Gastrocnemius medialis (tissue), 4 donors: ENCODE data around the gene GALNT7. TPM values are rescaled to one million over a fixed set of nuclear protein-coding genes. Genes with fewer than 3 reads are reported as not detected.

Source experiments
- ATAC-seq, 2 donors: fragments of 150-250 bp; one replicate each; pipeline ENCODE4 v1.9.1; 2016
- DNase-seq, 2 donors: peaks; one replicate each; pipeline ENCODE4 v3.0.0-alpha.2; 2019
- H3K27ac ChIP-seq, 4 donors: fragments of 200-600 bp; sonication (generic); 1 replicate in 1 of 4; 2 replicates in 3 of 4; pipeline ENCODE4 v1.5.1; 2016 to 2018; ENCODE audit warnings: mild to moderate bottlenecking in 2 of 4, moderate library complexity in 1 of 4
- H3K27me3 ChIP-seq, 3 donors: fragments of 200-600 bp; sonication (generic) in 2 of 3; 1 replicate in 1 of 3; 2 replicates in 2 of 3; pipeline versions ENCODE4 v1.5.1 to v1.6.0; 2016 to 2019; ENCODE audit warnings: mild to moderate bottlenecking in 1 of 3, moderate library complexity in 1 of 3
- H3K36me3 ChIP-seq, 2 donors: fragments of 200-600 bp; sonication (generic) in 1 of 2; one replicate each; pipeline ENCODE4 v1.5.1; 2017 to 2018
- H3K4me1 ChIP-seq, 2 donors: fragments of 200-600 bp; sonication (generic) in 1 of 2; one replicate each; pipeline ENCODE4 v1.5.1; 2016 to 2017; ENCODE audit warnings: mild to moderate bottlenecking in 2 of 2
- H3K4me3 ChIP-seq, 4 donors: fragments of 200-600 bp; sonication (generic) in 3 of 4; 1 replicate in 1 of 4; 2 replicates in 3 of 4; pipeline ENCODE4 v1.5.1; 2016 to 2019; ENCODE audit warnings: mild to moderate bottlenecking in 2 of 4
- H3K9me3 ChIP-seq, 3 donors: fragments of 200-600 bp; sonication (generic) in 2 of 3; 1 replicate in 1 of 3; 2 replicates in 2 of 3; pipeline ENCODE4 v1.5.1; 2016 to 2019
- POLR2A ChIP-seq, 2 donors: fragments of 450-650 bp; IDR thresholded peaks; one replicate each; pipeline ENCODE4 v1.6.1; 2017; ENCODE audit warnings: antibody characterized with exemption in 2 of 2, mild to moderate bottlenecking in 2 of 2, moderate library complexity in 2 of 2
- in situ Hi-C, 4 donors: fragments of 200-750 bp; cut with MboI; loops; one replicate each; pipeline versions ENCODE4 v1.15.0 to v1.8.0; 2017; ENCODE audit warnings: low sequenced_read_pairs in 4 of 4
- intact Hi-C: fragments of 100-400 bp; cut with DNase I; formaldehyde crosslinking; loops from one replicate; pipeline ENCODE4 v1.15.1; 2023; ENCODE audit warnings: low total_unique reads
- total RNA-seq, 4 donors: library from RNA; depleted of rRNA; stranded (reverse); fragments of >200 nt; gene quantifications; one replicate each; pipeline versions ENCODE4 v1.1.0 to v1.2.3, GENCODE V29; 2016
- TF ChIP-seq, protein P1 (sequence below), 5 experiments: fragments of 450-650 bp in 3 of 5; fragments of 200-600 bp in 2 of 5; sonication (generic) in 2 of 5; IDR thresholded peaks in 4 of 5; conservative IDR thresholded peaks in 1 of 5; 1 replicate in 4 of 5; 2 replicates in 1 of 5; pipeline ENCODE4 v1.5.1; 2016 to 2019; ENCODE audit warnings: antibody characterized with exemption in 5 of 5, mild to moderate bottlenecking in 3 of 5, moderate library complexity in 3 of 5

The GALNT7 gene
- total RNA-seq, 4 donors from 2014 or later = 0.91 to 2.8 (median 1.1) TPM

DNA sequence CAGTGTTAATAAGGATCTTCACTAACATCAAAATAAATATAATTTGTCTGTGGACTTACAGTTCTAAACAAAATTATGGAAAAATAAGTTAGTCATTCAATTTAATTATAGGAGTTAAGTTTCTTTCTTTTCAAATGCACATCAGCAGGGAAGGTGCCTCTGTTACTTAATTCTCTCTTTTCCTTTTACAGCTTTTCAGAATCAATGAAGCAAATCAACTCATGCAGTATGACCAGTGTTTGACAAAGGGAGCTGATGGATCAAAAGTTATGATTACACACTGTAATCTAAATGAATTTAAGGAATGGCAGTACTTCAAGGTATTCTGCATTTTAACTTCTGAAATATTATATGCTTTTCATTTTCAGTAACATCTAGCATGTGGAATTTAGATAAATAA lies 149.6 kb downstream of the GALNT7 start:
- H3K4me1 ChIP-seq = peaks cover 6 to 10% of the 10 kb centered on the region in 2 donors
- ATAC-seq (no peak), DNase-seq (no peak)
- H3K27ac ChIP-seq = no peak overlapping the region
- no peak overlapping the region for H3K4me3 ChIP-seq
- in situ Hi-C loops (loop anchor here in 2 of 4 donors (5.0 to 25.0 kb wide), 4 partner anchors 94 to 819 kb away; no protein-coding TSS in a partner anchor), intact Hi-C loops (loop anchor here (5.0 kb wide), 1 partner anchor 174 kb away; no protein-coding TSS in a partner anchor)
- TF ChIP-seq POLR2A (IDR thresholded peaks at IDR 0.05) = no peak
- TF ChIP-seq, protein P1, sequence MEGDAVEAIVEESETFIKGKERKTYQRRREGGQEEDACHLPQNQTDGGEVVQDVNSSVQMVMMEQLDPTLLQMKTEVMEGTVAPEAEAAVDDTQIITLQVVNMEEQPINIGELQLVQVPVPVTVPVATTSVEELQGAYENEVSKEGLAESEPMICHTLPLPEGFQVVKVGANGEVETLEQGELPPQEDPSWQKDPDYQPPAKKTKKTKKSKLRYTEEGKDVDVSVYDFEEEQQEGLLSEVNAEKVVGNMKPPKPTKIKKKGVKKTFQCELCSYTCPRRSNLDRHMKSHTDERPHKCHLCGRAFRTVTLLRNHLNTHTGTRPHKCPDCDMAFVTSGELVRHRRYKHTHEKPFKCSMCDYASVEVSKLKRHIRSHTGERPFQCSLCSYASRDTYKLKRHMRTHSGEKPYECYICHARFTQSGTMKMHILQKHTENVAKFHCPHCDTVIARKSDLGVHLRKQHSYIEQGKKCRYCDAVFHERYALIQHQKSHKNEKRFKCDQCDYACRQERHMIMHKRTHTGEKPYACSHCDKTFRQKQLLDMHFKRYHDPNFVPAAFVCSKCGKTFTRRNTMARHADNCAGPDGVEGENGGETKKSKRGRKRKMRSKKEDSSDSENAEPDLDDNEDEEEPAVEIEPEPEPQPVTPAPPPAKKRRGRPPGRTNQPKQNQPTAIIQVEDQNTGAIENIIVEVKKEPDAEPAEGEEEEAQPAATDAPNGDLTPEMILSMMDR (IDR thresholded peaks at IDR 0.05 in 4 of 5, conservative IDR thresholded peaks at IDR 0.05 in 1 of 5) = no peak
- H3K36me3 ChIP-seq = no peaks in the 10 kb centered on the region
- H3K9me3 ChIP-seq = no peaks in the 10 kb centered on the region
- H3K27me3 ChIP-seq = no peaks in the 10 kb centered on the region

DNA sequence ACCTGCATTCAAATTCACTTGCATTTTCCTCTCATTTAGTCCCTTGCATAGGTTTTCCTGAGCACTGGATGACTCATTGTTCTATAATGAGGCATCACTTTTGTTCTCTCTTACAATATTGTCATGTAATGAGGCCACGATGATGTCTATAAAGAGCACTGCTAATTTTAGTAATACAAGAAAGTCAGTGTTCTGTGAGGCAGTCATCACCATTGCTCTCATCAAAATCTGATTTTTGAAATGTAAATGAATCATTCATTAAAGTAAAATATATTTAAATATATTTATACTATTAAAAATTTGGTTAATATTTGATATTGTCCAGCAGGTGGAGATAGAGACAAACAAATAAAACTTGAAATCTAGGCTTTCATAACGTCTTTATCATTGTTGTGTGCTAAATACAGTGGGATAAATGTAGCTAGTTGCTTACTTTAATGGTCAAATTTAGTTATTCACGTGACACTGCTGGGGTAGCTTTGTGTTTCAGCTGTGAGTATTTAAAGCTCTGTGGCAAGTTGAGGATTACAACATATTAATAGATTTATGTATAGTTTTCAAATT lies 150.1 kb downstream of the GALNT7 start:
- DNase-seq (no peak), ATAC-seq (peak; percentile 73 to 80)
- intact Hi-C loops = loop anchor here (1.0 to 5.0 kb wide), 2 partner anchors 99 to 174 kb away; no protein-coding TSS in a partner anchor
- Histone ChIP-seq H3K27ac (no peak overlapping the region), H3K27me3 (no peaks in the 10 kb centered on the region), H3K9me3 (no peaks in the 10 kb centered on the region), H3K36me3 (no peaks in the 10 kb centered on the region), H3K4me1 (peaks cover 6 to 10% of the 10 kb centered on the region in 2 donors), H3K4me3 (no peak overlapping the region)
- in situ Hi-C loops = loop anchor here in 2 of 4 donors (5.0 to 25.0 kb wide), 4 partner anchors 94 to 819 kb away; no protein-coding TSS in a partner anchor
- TF ChIP-seq POLR2A (IDR thresholded peaks at IDR 0.05) = no peak
- TF ChIP-seq, protein P1 (IDR thresholded peaks at IDR 0.05 in 4 of 5, conservative IDR thresholded peaks at IDR 0.05 in 1 of 5) = peak in 4 of 5 experiments; percentile 37 to 60 (median 48)

DNA sequence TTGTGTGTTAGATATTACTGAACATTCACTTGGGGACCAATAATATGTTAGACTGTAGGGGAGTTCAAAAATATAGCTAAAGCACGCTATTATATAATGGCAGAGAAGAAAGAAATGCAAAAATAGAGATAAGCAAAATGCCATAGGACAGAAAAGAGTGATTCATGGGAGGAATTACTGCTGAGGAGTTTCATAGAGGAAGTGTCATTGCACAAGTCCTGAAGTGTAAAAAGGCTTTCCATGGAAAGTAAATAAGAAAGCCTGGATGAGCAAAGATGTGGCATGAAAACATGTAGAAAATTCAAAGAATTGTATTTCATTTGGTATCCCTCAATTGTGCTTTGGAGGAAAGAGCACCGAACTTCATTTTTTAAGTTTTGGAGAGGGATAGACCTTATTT lies 151.1 kb downstream of the GALNT7 start:
- in situ Hi-C loops = loop anchor here in 3 of 4 donors (5.0 to 25.0 kb wide), 4 partner anchors 93 to 818 kb away; no protein-coding TSS in a partner anchor
- DNase-seq (no peak), ATAC-seq (no peak)
- intact Hi-C loops = loop anchor here (1.0 to 5.0 kb wide), 2 partner anchors 98 to 173 kb away; no protein-coding TSS in a partner anchor
- H3K27me3 ChIP-seq = no peaks in the 10 kb centered on the region
- TF ChIP-seq, protein P1 (IDR thresholded peaks at IDR 0.05 in 4 of 5, conservative IDR thresholded peaks at IDR 0.05 in 1 of 5) = no peak
- TF ChIP-seq POLR2A (IDR thresholded peaks at IDR 0.05) = no peak
- no peak overlapping the region for H3K27ac ChIP-seq
- H3K36me3 ChIP-seq = no peaks in the 10 kb centered on the region
- no peak overlapping the region for H3K4me3 ChIP-seq
- H3K9me3 ChIP-seq = no peaks in the 10 kb centered on the region
- peaks cover 6 to 10% of the 10 kb centered on the region in 2 donors for H3K4me1 ChIP-seq

GRCh38 chr4:173325007-173325736 lies 156.6 kb downstream of the GALNT7 start:
- Histone ChIP-seq H3K4me3 (no peak overlapping the region), H3K9me3 (no peaks in the 10 kb centered on the region), H3K27me3 (no peaks in the 10 kb centered on the region), H3K4me1 (no peaks in the 10 kb centered on the region), H3K36me3 (peaks cover 0 to 21% of the 10 kb centered on the region in 2 donors), H3K27ac (no peak overlapping the region)
- no peak for ATAC-seq
- intact Hi-C loops (no loop called here), in situ Hi-C loops (loop anchor here in 1 of 4 donors (25.0 kb wide), 1 partner anchor 962 kb away; the partner anchor contains the start of genes CEP44 and FBXO8)
- DNase-seq = no peak
- TF ChIP-seq, protein P1 (IDR thresholded peaks at IDR 0.05 in 4 of 5, conservative IDR thresholded peaks at IDR 0.05 in 1 of 5) = no peak
- TF ChIP-seq POLR2A (IDR thresholded peaks at IDR 0.05) = no peak
